Ectodermal cell (in vitro differentiated cells): ENCODE data around the gene METTL25.

Source experiments
- H3K27ac ChIP-seq: 2 replicates; pipeline ENCODE4 v1.7.0; 2013; ENCODE audit warnings: mild to moderate bottlenecking, low read depth, low read length; ENCODE audit not compliant: insufficient read depth, poor library complexity, severe bottlenecking
- H3K27me3 ChIP-seq: 2 replicates; pipeline ENCODE4 v1.7.0; 2013; ENCODE audit warnings: mild to moderate bottlenecking, low read length; ENCODE audit not compliant: insufficient read depth, control insufficient read depth, poor library complexity, severe bottlenecking
- H3K36me3 ChIP-seq: one replicate; pipeline ENCODE4 v1.7.0; 2013; ENCODE audit warnings: low read length; ENCODE audit not compliant: control insufficient read depth, insufficient read depth
- H3K4me1 ChIP-seq: one replicate; pipeline ENCODE4 v1.7.0; 2013; ENCODE audit warnings: low read length; ENCODE audit not compliant: control insufficient read depth, insufficient read depth
- H3K4me3 ChIP-seq: 2 replicates; pipeline ENCODE4 v1.7.0; 2013; ENCODE audit warnings: low read depth, low read length, control low read depth; ENCODE audit not compliant: insufficient read depth
- H3K9me3 ChIP-seq: 2 replicates; pipeline ENCODE4 v1.7.0; 2013; ENCODE audit warnings: mild to moderate bottlenecking, low read length, moderate library complexity; ENCODE audit not compliant: control insufficient read depth
- WGBS, 2 experiments: methylation state at CpG; one replicate each; pipeline ENCODE4 v1.1.7; 2013; ENCODE audit warnings: missing lambda C conversion rate in 2 of 2; 5-methylcytosine and 5-hydroxymethylcytosine counted together

The METTL25 gene

GRCh38 chr12:82400819-82401218 is 42.5 kb downstream of the METTL25 start:
- H3K27ac ChIP-seq = no peak overlapping the region
- no peaks in the 10 kb centered on the region for H3K9me3 ChIP-seq
- no peak overlapping the region for H3K4me3 ChIP-seq
- no peaks in the 10 kb centered on the region for H3K36me3 ChIP-seq
- H3K27me3 ChIP-seq = no peaks in the 10 kb centered on the region
- WGBS, 2 experiments = 100% methylated on average over 1 of the region's 2 CpGs; no CpG with 5 or more reads in 1 of the 2 experiments
- no peaks in the 10 kb centered on the region for H3K4me1 ChIP-seq

DNA sequence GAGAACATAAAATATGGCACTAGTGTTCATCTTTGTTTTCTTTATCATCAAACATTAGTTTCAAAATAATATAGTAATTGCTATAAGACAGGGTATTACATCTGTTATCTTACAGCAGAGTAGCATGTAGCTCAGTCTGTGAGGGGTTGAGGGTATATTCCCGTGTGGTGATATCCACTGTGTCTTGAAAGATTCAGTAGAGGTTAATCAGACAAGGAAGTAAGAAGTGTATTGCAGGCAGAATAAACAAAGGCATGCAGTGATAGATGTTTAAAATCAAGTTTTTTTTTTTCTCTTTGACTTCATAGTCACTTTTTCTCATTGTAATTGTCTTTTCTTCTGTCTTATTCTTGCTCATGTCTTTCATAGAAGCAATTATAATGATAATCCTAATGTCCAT is 48.3 kb downstream of the METTL25 start:
- Histone ChIP-seq H3K9me3 (no peaks in the 10 kb centered on the region), H3K36me3 (no peaks in the 10 kb centered on the region), H3K27ac (no peak overlapping the region), H3K27me3 (no peaks in the 10 kb centered on the region), H3K4me3 (no peak overlapping the region), H3K4me1 (no peaks in the 10 kb centered on the region)
- 95 to 96% methylated on average over 1 of the region's 1 CpG for WGBS, 2 experiments

DNA sequence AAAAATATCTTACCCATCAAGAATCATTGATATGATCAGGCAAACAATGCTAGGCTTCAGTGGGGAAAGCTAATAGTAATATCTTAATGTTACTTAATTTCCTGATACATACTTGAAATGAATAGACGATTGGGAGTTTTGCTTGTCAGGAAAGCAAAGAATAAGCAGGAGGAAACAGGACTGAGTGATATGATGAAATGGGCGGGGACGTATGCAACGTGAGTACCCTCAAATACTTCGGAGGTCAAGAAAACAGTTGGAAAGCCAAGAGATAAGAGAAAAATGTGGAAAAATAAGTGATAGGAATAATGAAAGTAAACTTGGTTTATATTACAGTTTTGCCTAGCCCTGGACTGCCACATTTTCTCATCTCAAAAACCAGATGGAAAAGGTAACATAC is 49.2 kb downstream of the METTL25 start:
- Histone ChIP-seq H3K4me1 (no peaks in the 10 kb centered on the region), H3K27me3 (no peaks in the 10 kb centered on the region), H3K27ac (no peak overlapping the region), H3K36me3 (no peaks in the 10 kb centered on the region), H3K9me3 (no peaks in the 10 kb centered on the region), H3K4me3 (no peak overlapping the region)
- 94 to 96% methylated on average over 5 of the region's 5 CpGs for WGBS, 2 experiments

DNA sequence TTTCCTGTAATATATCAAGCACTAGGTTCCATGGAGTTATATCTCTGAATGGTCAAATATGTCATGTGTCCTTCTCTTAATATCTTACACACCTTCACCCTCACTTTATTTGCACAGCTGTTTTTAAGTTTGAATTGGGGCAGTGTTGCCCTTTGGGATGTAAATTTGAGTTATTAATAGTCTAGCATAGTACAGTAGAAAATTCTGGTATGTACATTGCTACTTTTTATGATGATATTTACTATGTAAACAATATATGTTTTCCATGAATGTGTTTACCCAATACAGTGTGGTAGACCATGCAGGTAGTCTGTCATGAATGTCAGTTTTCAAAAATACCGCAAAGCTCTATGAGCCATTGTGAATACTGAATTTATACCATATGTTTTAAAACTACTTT is 50.5 kb downstream of the METTL25 start:
- Histone ChIP-seq H3K9me3 (no peaks in the 10 kb centered on the region), H3K27ac (no peak overlapping the region), H3K27me3 (no peaks in the 10 kb centered on the region), H3K4me3 (no peak overlapping the region), H3K4me1 (no peaks in the 10 kb centered on the region), H3K36me3 (no peaks in the 10 kb centered on the region)
- WGBS, 2 experiments = no CpG with 5 or more reads among the region's 1 CpG

GRCh38 chr12:82411546-82412230 is 53.4 kb downstream of the METTL25 start:
- Histone ChIP-seq H3K27ac (no peak overlapping the region), H3K27me3 (no peaks in the 10 kb centered on the region), H3K9me3 (no peaks in the 10 kb centered on the region), H3K4me1 (no peaks in the 10 kb centered on the region), H3K36me3 (no peaks in the 10 kb centered on the region), H3K4me3 (no peak overlapping the region)
- no CpG with 5 or more reads among the region's 4 CpGs for WGBS, 2 experiments

GRCh38 chr12:82412246-82412645 is 53.9 kb downstream of the METTL25 start:
- WGBS, 2 experiments = 80 to 93% methylated on average over 1 of the region's 1 CpG
- no peak overlapping the region for H3K27ac ChIP-seq
- no peaks in the 10 kb centered on the region for H3K36me3 ChIP-seq
- no peak overlapping the region for H3K4me3 ChIP-seq
- H3K4me1 ChIP-seq = no peaks in the 10 kb centered on the region
- H3K9me3 ChIP-seq = no peaks in the 10 kb centered on the region
- H3K27me3 ChIP-seq = no peaks in the 10 kb centered on the region

DNA sequence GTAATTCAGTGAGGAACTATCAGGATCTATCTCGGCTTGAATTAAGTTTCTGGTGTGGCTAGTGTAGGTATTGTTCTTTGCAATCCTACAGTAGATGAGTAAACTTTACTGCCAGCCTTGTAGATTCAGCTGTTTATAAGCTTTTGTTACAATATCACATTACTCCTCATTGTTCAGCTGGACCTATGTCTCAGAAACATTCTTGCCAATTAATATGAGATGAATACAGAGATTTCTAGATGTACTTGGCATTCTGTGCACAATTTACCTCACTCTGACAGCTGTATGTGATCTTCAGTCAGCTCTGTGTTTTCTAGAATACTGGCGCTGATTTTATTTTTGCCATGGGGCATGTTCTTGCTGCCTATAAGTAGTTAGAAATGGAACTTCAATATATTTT is 55.7 kb downstream of the METTL25 start:
- H3K9me3 ChIP-seq = no peaks in the 10 kb centered on the region
- H3K4me1 ChIP-seq = no peaks in the 10 kb centered on the region
- no peak overlapping the region for H3K27ac ChIP-seq
- H3K36me3 ChIP-seq = no peaks in the 10 kb centered on the region
- WGBS, 2 experiments = 88 to 94% methylated on average over 1 to 2 of the region's 2 CpGs
- no peak overlapping the region for H3K4me3 ChIP-seq
- no peaks in the 10 kb centered on the region for H3K27me3 ChIP-seq

DNA sequence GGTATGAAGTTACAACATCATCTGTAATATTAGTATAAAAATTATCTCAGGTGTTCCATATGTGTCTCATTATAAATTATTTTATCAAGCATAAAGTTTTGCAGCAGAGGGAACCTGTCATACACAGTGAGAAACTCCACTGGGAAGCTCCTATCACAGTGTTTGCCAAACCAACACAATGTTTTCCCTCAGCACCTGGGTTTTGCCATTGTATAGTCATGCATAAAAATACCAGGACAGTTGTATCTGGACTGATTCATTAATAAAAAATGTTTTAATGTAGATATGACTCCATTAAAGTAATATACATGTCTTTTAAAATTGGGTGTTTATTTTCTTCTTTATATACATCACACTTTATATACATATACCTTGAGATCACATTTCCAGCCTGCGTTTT is 56.6 kb downstream of the METTL25 start:
- H3K4me1 ChIP-seq = no peaks in the 10 kb centered on the region
- no peaks in the 10 kb centered on the region for H3K27me3 ChIP-seq
- no peak overlapping the region for H3K4me3 ChIP-seq
- no peaks in the 10 kb centered on the region for H3K36me3 ChIP-seq
- WGBS, 2 experiments = 89% methylated on average over 1 of the region's 1 CpG; no CpG with 5 or more reads in 1 of the 2 experiments
- H3K9me3 ChIP-seq = no peaks in the 10 kb centered on the region
- H3K27ac ChIP-seq = no peak overlapping the region

DNA sequence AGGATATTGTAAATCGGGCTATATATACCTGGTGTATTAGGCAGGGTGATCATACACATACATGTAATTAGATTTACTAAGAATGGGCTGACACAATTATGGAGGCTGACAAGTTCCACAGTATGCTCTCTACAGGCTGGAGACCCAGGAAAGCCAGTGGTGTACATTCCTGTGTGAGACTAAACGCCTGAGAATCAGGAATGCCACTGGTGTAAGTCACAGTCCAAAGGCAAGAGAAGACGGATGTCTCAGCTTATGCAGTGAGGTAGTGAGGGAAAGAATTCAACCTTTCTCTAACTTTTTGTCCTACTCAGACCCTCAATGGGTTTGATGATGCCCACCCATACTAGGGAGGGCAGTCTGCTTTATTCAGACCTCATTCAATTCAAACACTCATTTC is 57.1 kb downstream of the METTL25 start:
- no peaks in the 10 kb centered on the region for H3K9me3 ChIP-seq
- no peak overlapping the region for H3K4me3 ChIP-seq
- H3K27me3 ChIP-seq = no peaks in the 10 kb centered on the region
- H3K27ac ChIP-seq = no peak overlapping the region
- WGBS, 2 experiments = 91 to 92% methylated on average over 3 of the region's 3 CpGs
- no peaks in the 10 kb centered on the region for H3K36me3 ChIP-seq
- H3K4me1 ChIP-seq = no peaks in the 10 kb centered on the region

GRCh38 chr12:82425241-82425640 is 66.9 kb downstream of the METTL25 start:
- Histone ChIP-seq H3K27me3 (no peaks in the 10 kb centered on the region), H3K27ac (no peak overlapping the region), H3K4me3 (no peak overlapping the region), H3K4me1 (no peaks in the 10 kb centered on the region), H3K9me3 (no peaks in the 10 kb centered on the region), H3K36me3 (no peaks in the 10 kb centered on the region)
- 94 to 97% methylated on average over 2 of the region's 2 CpGs for WGBS, 2 experiments

DNA sequence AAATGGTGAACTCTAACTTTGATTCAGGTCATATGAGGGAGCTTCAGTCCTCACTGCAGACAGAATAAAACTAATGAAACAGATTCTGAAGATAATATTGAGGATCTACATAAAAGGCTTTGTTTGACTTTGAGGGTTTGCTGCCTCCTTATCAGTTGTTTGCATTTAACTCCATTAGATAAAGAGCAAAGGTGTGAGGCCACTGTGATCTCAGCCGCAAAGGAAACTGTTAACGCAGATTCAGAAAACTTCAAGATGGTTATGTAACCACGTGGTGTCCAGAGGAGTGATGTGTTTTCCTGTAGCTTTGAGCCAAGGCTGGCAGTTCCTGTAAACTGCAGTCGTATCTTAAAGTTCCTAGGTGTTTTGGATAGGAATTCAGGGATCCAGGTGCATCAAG is 67.8 kb downstream of the METTL25 start:
- Histone ChIP-seq H3K9me3 (no peaks in the 10 kb centered on the region), H3K36me3 (no peaks in the 10 kb centered on the region), H3K4me3 (no peak overlapping the region), H3K4me1 (no peaks in the 10 kb centered on the region), H3K27ac (no peak overlapping the region), H3K27me3 (no peaks in the 10 kb centered on the region)
- 70 to 72% methylated on average over 4 of the region's 4 CpGs for WGBS, 2 experiments
